ENCODE measurements around the gene DPYSL5.
"Not testable (repeated sequence)": the region's sequence is repeated elsewhere in the genome, so short reads cannot be mapped to it uniquely, and the experiment has no call there.

Gene DPYSL5

GRCh38 chr2:26847655-26848335 lies at the start of gene DPYSL5:
TSS of gene DPYSL5 (plus strand) at chr2:26848132. CDS start at chr2:26898500, 50,368 bp downstream.
- DNase-seq, result no peak

- DNase-seq, result no peak
These were observed 46.6 kb upstream of the DPYSL5 start for GRCh38 chr2:26801328-26801727.

- no peak for DNase-seq
These were observed 46.1 kb upstream of the DPYSL5 start for GRCh38 chr2:26801796-26802195.

- DNase-seq, result no peak
These were observed 42.7 kb upstream of the DPYSL5 start for GRCh38 chr2:26805241-26805676.

- DNase-seq, result no peak
These were observed 40.0 kb upstream of the DPYSL5 start for GRCh38 chr2:26807788-26808460.

GRCh38 chr2:26809211-26809610 lies 38.7 kb upstream of the DPYSL5 start:
- DNase-seq, result no peak

- no peak for DNase-seq
These were observed 37.9 kb upstream of the DPYSL5 start for GRCh38 chr2:26809876-26810577.

GRCh38 chr2:26811261-26811660 lies 36.7 kb upstream of the DPYSL5 start:
- no peak for DNase-seq

- no peak for DNase-seq
These were observed 35.9 kb upstream of the DPYSL5 start for GRCh38 chr2:26811791-26812694.

- no peak for DNase-seq
These were observed 35.2 kb upstream of the DPYSL5 start for GRCh38 chr2:26812731-26813130.

GRCh38 chr2:26814072-26814765 lies 33.7 kb upstream of the DPYSL5 start:
- DNase-seq, result not testable (repeated sequence)

GRCh38 chr2:26816893-26817292 lies 31.0 kb upstream of the DPYSL5 start:
- DNase-seq, result no peak

- DNase-seq, result no peak
These were observed 29.7 kb upstream of the DPYSL5 start for GRCh38 chr2:26818255-26818654.

GRCh38 chr2:26818972-26819371 lies 29.0 kb upstream of the DPYSL5 start:
- no peak for DNase-seq

- no peak for DNase-seq
These were observed 27.0 kb upstream of the DPYSL5 start for GRCh38 chr2:26820932-26821331.

- DNase-seq, result no peak
These were observed 25.1 kb upstream of the DPYSL5 start for GRCh38 chr2:26822877-26823276.

GRCh38 chr2:26838121-26838906 lies 9.6 kb upstream of the DPYSL5 start:
- no peak for DNase-seq

GRCh38 chr2:26840937-26841610 lies 6.9 kb upstream of the DPYSL5 start:
- DNase-seq, result no peak

GRCh38 chr2:26843041-26843440 lies 4.9 kb upstream of the DPYSL5 start:
- DNase-seq, result no peak

GRCh38 chr2:26845021-26845420 lies 2.9 kb upstream of the DPYSL5 start:
- DNase-seq, result no peak
